H1 (cell line): ENCODE results near the gene TMEM273. TPM values are rescaled to one million over a fixed set of nuclear protein-coding genes. Genes with fewer than 3 reads are reported as not detected.

Experiments used
- CTCF ChIA-PET: fragments of 300-600 bp; sonication (Branson Sonifier 250); formaldehyde crosslinking; loops from one replicate; lab custom pipeline; 2021; ENCODE audit not compliant: partially characterized antibody; lab: Charles Lee
- POLR2A ChIA-PET: fragments of 300-600 bp; sonication (Branson Sonifier 250); formaldehyde crosslinking; loops from one replicate; lab custom pipeline; 2021; ENCODE audit warnings: inconsistent platforms; ENCODE audit not compliant: partially characterized antibody; lab: Charles Lee
- DNase-seq, 2 experiments: peaks; one replicate each; pipeline versions ENCODE4 v3.0.0 to v3.0.0-alpha.2; 2010 to 2022; ENCODE audit warnings: low spot score in 2 of 2, low read depth in 1 of 2, mixed read lengths in 1 of 2
- FAIRE-seq: peaks from 2 replicates; lab custom pipeline; 2011; peaks lifted over from hg19 to GRCh38; lab: Jason Lieb, UNC
- H2AFZ ChIP-seq: 2 replicates; pipeline ENCODE4 v1.8.1; 2012; ENCODE audit warnings: low read length, inconsistent platforms
- H2AK5ac ChIP-seq: 2 replicates; pipeline ENCODE4 v1.6.1; 2013; ENCODE audit warnings: low read depth, low read length
- H2BK120ac ChIP-seq: replicated peaks from 2 replicates; pipeline ENCODE3; 2013; ENCODE audit warnings: low read depth, low read length, inconsistent platforms
- H2BK12ac ChIP-seq: 2 replicates; pipeline ENCODE4 v1.6.1; 2013; ENCODE audit warnings: low read depth, low read length
- H2BK15ac ChIP-seq: 2 replicates; pipeline ENCODE4 v1.6.1; 2013; ENCODE audit warnings: low read length
- H2BK20ac ChIP-seq: 2 replicates; pipeline ENCODE4 v1.6.1; 2013; ENCODE audit warnings: low read length
- H2BK5ac ChIP-seq: 2 replicates; pipeline ENCODE4 v1.6.1; 2013; ENCODE audit warnings: low read depth, low read length
- H3K14ac ChIP-seq: 2 replicates; pipeline ENCODE4 v1.6.1; 2013; ENCODE audit warnings: inconsistent platforms; ENCODE audit not compliant: insufficient read length
- H3K18ac ChIP-seq: 2 replicates; pipeline ENCODE4 v1.6.1; 2013; ENCODE audit warnings: low read length; ENCODE audit errors: extremely low read depth
- H3K23ac ChIP-seq: 2 replicates; pipeline ENCODE4 v1.6.1; 2013; ENCODE audit warnings: inconsistent platforms; ENCODE audit not compliant: insufficient read length
- H3K23me2 ChIP-seq: 2 replicates; pipeline ENCODE4 v1.6.1; 2013; ENCODE audit warnings: low read depth, low read length
- H3K27ac ChIP-seq: 2 replicates; pipeline ENCODE4 v1.6.1; 2011; ENCODE audit warnings: low read depth, low read length, inconsistent platforms
- H3K27me3 ChIP-seq, 4 experiments: replicated peaks in 1 of 4; 1 replicate in 1 of 4; 2 replicates in 3 of 4; pipeline versions ENCODE4 v1.6.1 to v1.8.1; 2011 to 2013; ENCODE audit warnings: low read length in 3 of 4, mild to moderate bottlenecking in 3 of 4, inconsistent platforms in 2 of 4, mixed read lengths in 2 of 4, moderate library complexity in 1 of 4; ENCODE audit not compliant: control insufficient read depth in 3 of 4, insufficient read depth in 3 of 4; ENCODE audit errors: extremely low read depth in 1 of 4
- H3K36me3 ChIP-seq, 4 experiments: 2 replicates each; pipeline versions ENCODE4 v1.6.1 to v1.8.1; 2011 to 2013; ENCODE audit warnings: mild to moderate bottlenecking in 4 of 4, low read length in 3 of 4, moderate library complexity in 2 of 4, control low read depth in 1 of 4, inconsistent platforms in 1 of 4; ENCODE audit not compliant: insufficient read depth in 4 of 4, control insufficient read depth in 2 of 4
- H3K4ac ChIP-seq: replicated peaks from 2 replicates; pipeline ENCODE3; 2013; ENCODE audit warnings: low read length, low read depth, mixed read lengths, inconsistent platforms; ENCODE audit not compliant: insufficient read length
- H3K4me1 ChIP-seq, 4 experiments: replicated peaks in 1 of 4; 1 replicate in 1 of 4; 2 replicates in 3 of 4; pipeline versions ENCODE4 v1.6.1 to v1.8.1; 2011 to 2013; ENCODE audit warnings: low read length in 3 of 4, inconsistent platforms in 2 of 4, mixed read lengths in 1 of 4; ENCODE audit not compliant: insufficient read depth in 4 of 4, control insufficient read depth in 3 of 4
- H3K4me2 ChIP-seq, 2 experiments: 2 replicates each; pipeline versions ENCODE4 v1.6.1 to v1.8.1; 2011 to 2013; ENCODE audit warnings: low read depth in 2 of 2, low read length in 2 of 2, control low read depth in 1 of 2, inconsistent platforms in 1 of 2, mild to moderate bottlenecking in 1 of 2; ENCODE audit not compliant: insufficient read depth in 1 of 2
- H3K4me3 ChIP-seq, 4 experiments: fragments of 200-600, 300-600 bp in 1 of 4; sonication (generic), shearing (Covaris generic), sonication (Bioruptor Twin) in 1 of 4; 2 replicates each; pipeline versions ENCODE4 v1.5.1 to v1.8.1; 2011 to 2016; ENCODE audit warnings: low read length in 4 of 4, low read depth in 3 of 4, control low read depth in 2 of 4, inconsistent platforms in 2 of 4, mild to moderate bottlenecking in 2 of 4, mixed read lengths in 1 of 4, moderate library complexity in 1 of 4; ENCODE audit not compliant: insufficient read depth in 2 of 4; ENCODE audit errors: extremely low read depth in 1 of 4
- H3K56ac ChIP-seq: replicated peaks from 2 replicates; pipeline ENCODE3; 2013; ENCODE audit warnings: low read depth, mild to moderate bottlenecking, mixed read lengths, low read length, inconsistent platforms; ENCODE audit not compliant: insufficient read length
- H3K79me1 ChIP-seq: 2 replicates; pipeline ENCODE4 v1.6.1; 2013; ENCODE audit warnings: low read depth, low read length, control low read depth
- H3K79me2 ChIP-seq, 2 experiments: 2 replicates each; pipeline versions ENCODE4 v1.6.1 to v1.8.1; 2012 to 2013; ENCODE audit warnings: low read length in 2 of 2, mild to moderate bottlenecking in 2 of 2, inconsistent platforms in 1 of 2; ENCODE audit not compliant: insufficient read depth in 2 of 2, control insufficient read depth in 1 of 2
- H3K9ac ChIP-seq, 4 experiments: replicated peaks in 1 of 4; 1 replicate in 1 of 4; 2 replicates in 3 of 4; pipeline versions ENCODE4 v1.6.1 to v1.8.1; 2011 to 2013; ENCODE audit warnings: low read depth in 3 of 4, low read length in 3 of 4, control low read depth in 2 of 4, mild to moderate bottlenecking in 2 of 4, moderate library complexity in 2 of 4, inconsistent platforms in 1 of 4; ENCODE audit errors: extremely low read depth in 1 of 4
- H3K9me3 ChIP-seq, 2 experiments: 2 replicates each; pipeline versions ENCODE4 v1.6.1 to v1.8.1; 2012 to 2013; ENCODE audit warnings: mild to moderate bottlenecking in 2 of 2, moderate library complexity in 2 of 2, control low read depth in 1 of 2, inconsistent platforms in 1 of 2, low read depth in 1 of 2, low read length in 1 of 2, mixed read lengths in 1 of 2; ENCODE audit not compliant: insufficient read depth in 2 of 2
- H4K20me1 ChIP-seq, 2 experiments: replicated peaks in 1 of 2; 2 replicates each; pipeline versions ENCODE3 to v1.8.1; 2011 to 2013; ENCODE audit warnings: inconsistent platforms in 2 of 2, low read length in 2 of 2, mild to moderate bottlenecking in 1 of 2; ENCODE audit not compliant: insufficient read depth in 2 of 2, control insufficient read depth in 1 of 2
- H4K5ac ChIP-seq: 2 replicates; pipeline ENCODE4 v1.6.1; 2013; ENCODE audit warnings: low read length, low read depth, mixed read lengths, inconsistent platforms; ENCODE audit not compliant: insufficient read length
- H4K8ac ChIP-seq: 2 replicates; pipeline ENCODE4 v1.8.0; 2013; ENCODE audit warnings: mild to moderate bottlenecking, moderate library complexity, low read length, inconsistent platforms; ENCODE audit not compliant: insufficient read depth; ENCODE audit errors: extremely low read depth
- H4K91ac ChIP-seq: replicated peaks from 2 replicates; pipeline ENCODE3; 2013; ENCODE audit warnings: low read length, mixed read lengths, inconsistent platforms; ENCODE audit not compliant: insufficient read length
- ASH2L ChIP-seq: fragments of 200-600, 300-600 bp; sonication (generic); IDR thresholded peaks from one replicate; pipeline ENCODE4 v1.7.1; 2017; ENCODE audit warnings: low read length
- CBX8 ChIP-seq: fragments of 300-800, 300-1000 bp; sonication (generic); IDR thresholded peaks from 2 replicates; pipeline ENCODE4 v1.7.1; 2016; ENCODE audit warnings: low read depth, low read length, borderline replicate concordance
- CTBP2 ChIP-seq: IDR thresholded peaks from 2 replicates; pipeline ENCODE4 v1.7.0; 2011; ENCODE audit warnings: borderline replicate concordance, mild to moderate bottlenecking, moderate library complexity, mixed read lengths, low read length; ENCODE audit not compliant: insufficient read depth, insufficient read length
- FOSL1 ChIP-seq: IDR thresholded peaks from 2 replicates; pipeline ENCODE4 v1.6.1; 2011; ENCODE audit warnings: mild to moderate bottlenecking, low read depth, low read length, moderate library complexity; ENCODE audit not compliant: insufficient read depth
- KDM1A ChIP-seq: fragments of 200-600, 300-600 bp; sonication (generic); IDR thresholded peaks from 2 replicates; pipeline ENCODE4 v1.7.1; 2016; ENCODE audit warnings: mild to moderate bottlenecking, low read length, borderline replicate concordance
- RBBP5 ChIP-seq: IDR thresholded peaks from 2 replicates; pipeline ENCODE4 v1.7.1; 2012; ENCODE audit warnings: low read depth, mild to moderate bottlenecking, inconsistent platforms, low read length, moderate library complexity, borderline replicate concordance
- SP1 ChIP-seq: IDR thresholded peaks from 2 replicates; pipeline ENCODE4 v1.6.1; 2011; ENCODE audit warnings: low read depth, low read length
- SP4 ChIP-seq: IDR thresholded peaks from 2 replicates; pipeline ENCODE4 v1.6.1; 2012; ENCODE audit warnings: low read length, inconsistent platforms
- TAF1 ChIP-seq: IDR thresholded peaks from 2 replicates; pipeline ENCODE4 v1.6.1; 2011; ENCODE audit warnings: mild to moderate bottlenecking, low read depth, low read length
- TBP ChIP-seq: IDR thresholded peaks from 2 replicates; pipeline ENCODE4 v1.6.1; 2011; ENCODE audit warnings: low read depth, low read length, improper control_type of control experiment
- YY1 ChIP-seq: IDR thresholded peaks from 2 replicates; pipeline ENCODE4 v1.6.1; 2011; ENCODE audit warnings: low read depth, mild to moderate bottlenecking, low read length
- WGBS, 2 experiments: shearing (Covaris generic) in 1 of 2; methylation state at CpG; one replicate each; pipeline versions ENCODE4 v1.1.6 to v1.1.7; 2013 to 2015; ENCODE audit warnings: low lambda C conversion rate in 2 of 2, mixed read lengths in 2 of 2, inconsistent platforms in 1 of 2, low coverage in 1 of 2, missing lambda C conversion rate in 1 of 2; ENCODE audit not compliant: insufficient replicate concordance in 2 of 2, insufficient coverage in 1 of 2, insufficient read length in 1 of 2; ENCODE audit errors: extremely low coverage in 1 of 2, missing lambda C conversion rate in 1 of 2; 5-methylcytosine and 5-hydroxymethylcytosine counted together
- polyA plus RNA-seq, 7 experiments: library from polyadenylated mRNA; depleted of rRNA in 3 of 7; stranded (reverse) in 5 of 7; unstranded in 2 of 7; fragments of >200 nt in 5 of 7; fragments of 200-250 nt in 2 of 7; gene quantifications; 1 replicate in 5 of 7; 2 replicates in 1 of 7; 4 replicates in 1 of 7; pipeline versions ENCODE4 v1.2.1 to v1.2.3, GENCODE V29; 2011 to 2013; ENCODE audit warnings: missing spikeins in 2 of 7, mixed read lengths in 2 of 7
- total RNA-seq: library from RNA; stranded (reverse); fragmentation: NEBNext Ultra II Directional; extraction: Animal tissue kit (Norgen Biotek cat#: 25700); gene quantifications from 2 replicates; pipeline ENCODE4 v1.2.1, GENCODE V29; 2021
- TF ChIP-seq, protein P1 (sequence below): IDR thresholded peaks from 2 replicates; pipeline ENCODE4 v1.6.1; 2012; ENCODE audit warnings: inconsistent platforms
- TF ChIP-seq, protein P2 (sequence below), 3 experiments: IDR thresholded peaks; 1 replicate in 2 of 3; 2 replicates in 1 of 3; pipeline versions ENCODE4 v1.5.1 to v1.6.1; 2011; ENCODE audit warnings: low read length in 3 of 3, mild to moderate bottlenecking in 3 of 3, inconsistent platforms in 2 of 3, low read depth in 1 of 3, moderate library complexity in 1 of 3; ENCODE audit not compliant: insufficient read depth in 1 of 3; ENCODE audit errors: control extremely low read depth in 1 of 3

Gene TMEM273
- total and polyA plus RNA-seq, 2 of the 8 experiments (the other 6 are each of a cell fraction or from before 2014, with no cell fraction given), result not detected

DNA sequence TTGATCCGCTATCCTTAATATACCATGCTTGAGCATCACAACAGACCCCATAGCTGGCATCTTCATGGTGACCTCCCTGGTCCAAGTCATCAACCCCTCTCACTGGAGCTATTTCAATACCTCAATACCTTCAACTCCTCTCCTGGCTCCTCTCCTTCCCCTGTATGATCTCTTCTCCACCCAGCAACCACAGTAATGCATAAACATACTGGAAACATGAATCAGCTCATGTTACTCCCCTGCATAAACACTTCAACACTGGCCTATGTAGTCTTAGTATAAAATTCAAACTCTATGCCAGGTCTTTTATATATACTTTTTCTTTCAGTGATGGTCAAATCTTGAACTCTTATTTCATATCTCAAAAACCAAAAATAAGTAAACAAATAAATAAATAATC, 31.8 kb upstream of the TMEM273 start:
- Histone ChIP-seq H3K79me2 (no peaks in the 10 kb centered on the region), H2BK5ac (no peak overlapping the region), H2BK15ac (no peak overlapping the region), H2AFZ (no peak overlapping the region), H2AK5ac (no peak overlapping the region), H4K8ac (no peak overlapping the region), H4K20me1 (no peaks in the 10 kb centered on the region), H3K4me3 (no peak overlapping the region), H3K23ac (no peak overlapping the region), H2BK12ac (no peak overlapping the region), H4K5ac (no peak overlapping the region), H3K56ac (no peak overlapping the region), H3K4me2 (no peak overlapping the region), H2BK20ac (no peak overlapping the region), H3K9ac (no peak overlapping the region), H3K4me1 (no peaks in the 10 kb centered on the region), H3K27me3 (no peaks in the 10 kb centered on the region), H2BK120ac (no peak overlapping the region), H3K4ac (no peak overlapping the region), H3K79me1 (no peaks in the 10 kb centered on the region), H3K27ac (no peak overlapping the region), H3K36me3 (no peaks in the 10 kb centered on the region), H3K14ac (no peak overlapping the region), H3K9me3 (no peaks in the 10 kb centered on the region), H3K23me2 (no peaks in the 10 kb centered on the region), H4K91ac (no peak overlapping the region), H3K18ac (no peak overlapping the region)
- FAIRE-seq, result no peak
- TF ChIP-seq ASH2L, result no peak
- TF ChIP-seq, protein P1, sequence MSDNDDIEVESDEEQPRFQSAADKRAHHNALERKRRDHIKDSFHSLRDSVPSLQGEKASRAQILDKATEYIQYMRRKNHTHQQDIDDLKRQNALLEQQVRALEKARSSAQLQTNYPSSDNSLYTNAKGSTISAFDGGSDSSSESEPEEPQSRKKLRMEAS, result no peak
- no peak for TF ChIP-seq SP1
- TF ChIP-seq FOSL1, result no peak
- TF ChIP-seq YY1, result no peak
- TF ChIP-seq, protein P2, sequence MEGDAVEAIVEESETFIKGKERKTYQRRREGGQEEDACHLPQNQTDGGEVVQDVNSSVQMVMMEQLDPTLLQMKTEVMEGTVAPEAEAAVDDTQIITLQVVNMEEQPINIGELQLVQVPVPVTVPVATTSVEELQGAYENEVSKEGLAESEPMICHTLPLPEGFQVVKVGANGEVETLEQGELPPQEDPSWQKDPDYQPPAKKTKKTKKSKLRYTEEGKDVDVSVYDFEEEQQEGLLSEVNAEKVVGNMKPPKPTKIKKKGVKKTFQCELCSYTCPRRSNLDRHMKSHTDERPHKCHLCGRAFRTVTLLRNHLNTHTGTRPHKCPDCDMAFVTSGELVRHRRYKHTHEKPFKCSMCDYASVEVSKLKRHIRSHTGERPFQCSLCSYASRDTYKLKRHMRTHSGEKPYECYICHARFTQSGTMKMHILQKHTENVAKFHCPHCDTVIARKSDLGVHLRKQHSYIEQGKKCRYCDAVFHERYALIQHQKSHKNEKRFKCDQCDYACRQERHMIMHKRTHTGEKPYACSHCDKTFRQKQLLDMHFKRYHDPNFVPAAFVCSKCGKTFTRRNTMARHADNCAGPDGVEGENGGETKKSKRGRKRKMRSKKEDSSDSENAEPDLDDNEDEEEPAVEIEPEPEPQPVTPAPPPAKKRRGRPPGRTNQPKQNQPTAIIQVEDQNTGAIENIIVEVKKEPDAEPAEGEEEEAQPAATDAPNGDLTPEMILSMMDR (IDR thresholded peaks at IDR 0.05; ENCODE audit: control extremely low read depth in 1 of 3, insufficient read depth in 1 of 3, low read depth in 1 of 3, low read length in 3 of 3), result no peak
- TF ChIP-seq RBBP5, result no peak
- TF ChIP-seq SP4, result no peak
- no peak for TF ChIP-seq TBP
- TF ChIP-seq TAF1, result no peak
- no peak for TF ChIP-seq CTBP2
- TF ChIP-seq CBX8, result no peak
- no peak for TF ChIP-seq KDM1A
- ChIA-PET CTCF (interaction anchor here (0.6 to 1.6 kb wide), 6 partner anchors 10 to 169 kb away, joined by 3 read pairs; no protein-coding TSS in a partner anchor), POLR2A (no interaction called here)
- WGBS, 2 experiments, result 80% methylated on average over 1 of the region's 1 CpG; no CpG with 5 or more reads in 1 of the 2 experiments
- no peak for DNase-seq
